NCI-H774 (cell line): ENCODE measurements around the gene FOXA2.
"Not testable (repeated sequence)": the region's sequence is repeated elsewhere in the genome, so short reads cannot be mapped to it uniquely, and the experiment has no call there.

ENCODE experiments used
- DNase-seq: peaks from one replicate; lab custom pipeline; 2025; lab: John Stamatoyannopoulos, UW

The FOXA2 gene

DNA sequence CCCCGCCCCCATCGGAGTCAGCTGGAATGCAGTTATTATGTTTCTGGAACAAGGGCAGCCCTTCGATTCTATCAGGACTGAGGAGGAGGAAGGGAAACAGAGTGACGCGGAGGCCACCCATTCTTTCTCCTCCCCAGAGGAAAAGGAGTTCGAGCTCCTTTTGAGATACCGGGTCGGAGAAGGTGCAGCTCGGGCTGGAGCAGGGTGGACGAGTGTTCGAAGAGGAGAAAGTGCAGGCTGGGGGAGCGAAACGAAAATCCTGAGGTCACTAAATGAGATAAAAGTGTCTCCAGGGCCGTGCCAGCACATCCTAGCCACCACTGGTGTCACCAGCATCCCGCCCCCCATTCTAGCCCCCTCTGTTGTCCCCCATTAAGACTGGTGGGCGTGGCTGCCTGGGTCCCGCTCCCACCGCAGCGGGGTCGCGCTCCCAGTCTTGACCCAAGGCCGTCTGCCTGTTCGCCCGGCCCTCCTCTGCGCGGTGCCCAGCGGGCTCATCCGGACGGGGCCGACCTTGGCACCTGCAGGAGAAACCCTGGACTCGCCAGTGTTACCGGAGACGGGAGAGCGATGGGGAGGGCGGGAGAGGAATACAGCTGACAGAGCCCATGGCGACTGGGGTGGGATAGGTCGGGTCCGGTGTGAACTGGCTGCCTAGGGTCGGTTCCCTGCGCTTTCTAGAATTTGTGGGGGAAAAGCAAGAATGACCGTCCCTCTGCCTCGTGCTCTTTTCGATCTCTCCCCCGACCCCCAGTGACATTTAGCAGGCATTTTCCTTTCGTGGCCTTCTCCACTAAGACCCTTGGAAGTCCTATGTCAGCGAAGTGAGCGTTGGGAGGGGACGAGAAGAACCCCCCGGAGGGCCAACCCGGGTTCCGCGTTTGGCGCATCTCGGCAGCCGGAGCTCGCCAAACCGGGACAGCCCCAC lies 16.2 kb downstream of the FOXA2 start:
- DNase-seq = no peak

DNA sequence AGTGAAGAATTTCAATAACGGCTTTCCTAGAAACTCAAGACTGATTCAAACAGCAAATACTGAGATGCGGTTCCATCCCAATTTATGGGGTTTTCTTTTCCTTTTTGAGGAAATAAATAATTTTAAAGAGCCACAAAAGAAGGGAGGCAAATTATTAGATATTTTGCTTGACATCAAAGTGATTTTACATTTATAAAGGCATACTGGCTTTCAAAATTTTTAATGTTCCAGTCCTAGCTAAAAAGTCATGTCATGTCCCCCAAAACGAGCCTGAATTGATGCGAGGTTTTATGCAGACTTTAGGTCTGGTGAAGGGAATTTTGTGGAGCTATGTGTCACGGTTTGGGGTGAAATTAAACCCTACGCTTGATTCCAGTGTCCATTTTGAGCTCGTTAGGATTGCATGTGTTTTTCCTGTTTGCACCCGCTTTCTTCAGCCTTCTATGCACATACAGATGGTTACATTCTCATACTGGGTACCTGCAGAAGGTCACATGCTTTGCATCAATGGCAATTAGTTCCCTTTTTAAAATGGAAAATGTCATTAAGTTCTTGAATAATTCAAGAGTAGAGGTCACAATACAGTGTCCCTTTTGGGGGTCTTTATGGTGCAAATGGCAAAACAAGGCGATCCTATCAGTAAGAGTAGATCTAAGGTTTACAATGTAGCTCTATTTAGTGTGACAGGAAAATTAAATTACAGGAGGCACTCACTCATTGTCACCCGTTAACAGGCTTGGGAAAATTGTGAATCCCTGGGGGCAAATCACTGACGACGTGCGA lies 17.3 kb downstream of the FOXA2 start:
- DNase-seq = no peak

DNA sequence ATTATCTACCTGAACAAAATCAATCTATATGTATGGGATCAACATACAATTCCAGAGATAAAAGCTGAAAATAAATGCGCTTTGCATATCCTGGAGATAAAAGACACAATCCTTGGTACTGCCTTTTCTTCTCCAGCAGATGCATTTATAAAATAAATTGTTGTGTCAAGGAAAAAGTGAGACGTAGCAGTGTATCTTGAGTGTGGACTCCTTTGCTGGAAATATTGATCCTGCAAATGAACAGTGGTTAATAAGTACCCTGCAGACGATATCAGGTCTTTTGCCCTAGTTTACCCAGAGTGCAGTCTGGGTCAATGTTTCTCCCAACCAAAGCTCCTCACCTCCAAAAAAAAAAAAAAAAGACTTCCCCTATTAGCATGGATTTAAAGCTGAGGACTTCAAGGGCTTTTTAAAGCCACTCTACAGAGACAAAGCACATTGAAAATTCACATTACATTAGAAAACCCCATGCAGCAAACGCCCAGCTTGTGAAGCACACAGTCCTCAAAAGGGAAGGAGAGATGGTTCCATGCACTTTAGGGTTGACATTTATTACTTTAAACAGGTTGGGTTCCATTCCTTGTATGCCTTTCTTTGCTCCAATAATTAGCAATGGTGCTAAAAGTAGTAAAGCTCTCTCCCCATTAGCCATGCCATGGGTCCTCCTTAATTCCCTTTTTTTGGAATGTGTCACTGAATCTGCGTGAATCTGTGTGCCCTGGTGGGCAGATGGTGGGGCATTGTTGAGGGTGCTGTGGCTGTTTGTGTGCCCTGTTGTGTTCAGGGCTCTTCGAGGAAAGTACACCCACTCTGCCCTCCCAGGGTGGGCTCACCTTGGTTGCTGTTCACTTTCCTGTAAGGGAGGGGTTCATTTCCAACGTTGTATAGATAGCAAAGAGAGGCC lies 21.1 kb downstream of the FOXA2 start:
- DNase-seq = no peak

DNA sequence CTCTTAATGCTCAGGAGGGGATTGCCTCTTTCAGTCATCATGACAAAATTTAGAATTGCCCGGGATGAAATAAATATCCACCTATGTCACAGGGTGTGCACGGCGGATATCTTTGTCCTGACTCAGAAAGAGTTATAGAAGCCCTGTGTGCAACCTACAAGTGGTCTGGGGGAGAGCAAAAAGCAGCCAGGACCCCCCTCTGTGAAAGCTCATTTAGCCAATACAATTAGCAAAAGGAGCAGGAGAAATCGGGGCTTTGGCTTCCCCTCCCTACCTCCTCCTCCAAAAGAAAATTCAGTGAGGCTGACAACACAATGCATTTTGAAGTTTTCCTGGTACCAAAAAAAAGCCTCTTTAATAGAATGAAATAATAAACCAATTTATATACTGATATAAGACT lies 21.8 kb downstream of the FOXA2 start:
- DNase-seq = no peak

DNA sequence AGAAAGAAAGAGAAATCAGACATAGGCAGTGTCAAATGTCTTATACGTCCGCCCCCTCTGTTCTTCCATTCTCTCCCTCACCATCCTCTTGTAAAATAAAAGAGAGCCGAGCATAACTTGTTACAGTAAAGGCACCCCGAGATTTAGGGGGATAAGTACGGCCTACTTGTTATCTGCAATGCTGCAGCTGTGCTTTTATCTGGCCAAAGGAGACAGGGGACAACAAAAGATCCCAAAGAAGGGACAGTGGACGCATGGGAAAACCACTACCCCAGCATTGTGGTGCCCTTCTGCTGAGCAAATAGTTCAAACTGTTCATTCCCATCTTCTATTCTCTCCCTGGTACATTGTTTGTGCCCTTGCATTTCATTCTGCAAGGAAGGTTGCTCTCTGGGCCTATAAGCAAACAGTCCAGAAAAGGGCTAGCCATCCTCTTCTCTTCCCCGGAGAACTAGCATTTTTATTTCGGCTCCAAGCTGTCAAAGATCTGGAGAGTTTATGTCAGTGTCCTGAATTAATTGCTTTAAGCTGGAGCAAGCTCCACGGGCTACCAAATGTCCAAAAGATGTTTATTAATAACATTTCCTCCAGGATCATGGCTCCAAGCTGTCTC lies 22.3 kb downstream of the FOXA2 start:
- no peak for DNase-seq

DNA sequence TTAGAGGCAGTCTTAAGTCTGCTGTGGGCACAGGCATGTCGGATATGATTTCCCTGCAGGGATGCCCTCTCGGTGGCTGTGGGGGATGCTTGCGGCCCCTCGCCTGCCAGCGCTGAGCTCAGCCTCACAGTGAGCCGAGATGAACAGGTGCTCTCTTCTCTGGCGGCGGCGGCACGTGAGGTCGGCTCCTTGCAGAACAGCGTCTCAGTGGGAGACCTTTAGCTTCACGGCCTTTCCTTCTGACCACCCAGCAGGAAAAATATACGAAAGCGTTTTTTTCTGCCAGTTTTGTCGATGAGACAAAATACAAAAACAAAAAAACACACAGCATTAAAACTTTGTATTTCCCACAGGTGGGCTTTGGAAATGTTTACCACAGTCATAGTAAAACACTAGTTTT lies 23.6 kb downstream of the FOXA2 start:
- no peak for DNase-seq

DNA sequence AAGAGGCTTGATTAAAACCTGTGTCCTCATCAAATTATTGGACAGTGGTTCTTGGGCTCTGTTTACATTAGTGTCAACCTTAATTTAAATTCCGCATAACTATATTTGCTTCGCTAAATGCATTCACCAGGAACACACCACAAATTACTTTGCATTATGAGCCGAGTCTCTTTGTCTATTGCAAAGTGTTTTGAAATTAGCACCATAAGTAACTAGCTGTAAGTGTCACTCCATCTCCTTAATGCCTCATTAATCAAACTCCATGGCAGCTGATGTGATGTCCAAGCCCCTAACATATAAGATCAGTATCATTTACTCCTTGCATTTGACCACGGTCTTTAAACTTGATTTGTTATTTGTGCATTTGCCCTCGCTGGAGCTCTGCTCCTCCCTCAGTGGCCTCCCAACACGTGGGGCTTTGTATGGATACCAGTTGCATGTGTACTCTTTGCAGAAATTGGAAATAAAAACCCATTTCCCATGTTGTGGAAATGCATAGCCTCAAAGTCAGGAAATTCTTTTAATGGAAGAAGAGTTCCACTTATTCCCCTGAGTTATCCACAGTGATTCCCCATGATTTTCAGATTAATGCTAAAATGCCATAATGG lies 24.6 kb downstream of the FOXA2 start:
- no peak for DNase-seq

DNA sequence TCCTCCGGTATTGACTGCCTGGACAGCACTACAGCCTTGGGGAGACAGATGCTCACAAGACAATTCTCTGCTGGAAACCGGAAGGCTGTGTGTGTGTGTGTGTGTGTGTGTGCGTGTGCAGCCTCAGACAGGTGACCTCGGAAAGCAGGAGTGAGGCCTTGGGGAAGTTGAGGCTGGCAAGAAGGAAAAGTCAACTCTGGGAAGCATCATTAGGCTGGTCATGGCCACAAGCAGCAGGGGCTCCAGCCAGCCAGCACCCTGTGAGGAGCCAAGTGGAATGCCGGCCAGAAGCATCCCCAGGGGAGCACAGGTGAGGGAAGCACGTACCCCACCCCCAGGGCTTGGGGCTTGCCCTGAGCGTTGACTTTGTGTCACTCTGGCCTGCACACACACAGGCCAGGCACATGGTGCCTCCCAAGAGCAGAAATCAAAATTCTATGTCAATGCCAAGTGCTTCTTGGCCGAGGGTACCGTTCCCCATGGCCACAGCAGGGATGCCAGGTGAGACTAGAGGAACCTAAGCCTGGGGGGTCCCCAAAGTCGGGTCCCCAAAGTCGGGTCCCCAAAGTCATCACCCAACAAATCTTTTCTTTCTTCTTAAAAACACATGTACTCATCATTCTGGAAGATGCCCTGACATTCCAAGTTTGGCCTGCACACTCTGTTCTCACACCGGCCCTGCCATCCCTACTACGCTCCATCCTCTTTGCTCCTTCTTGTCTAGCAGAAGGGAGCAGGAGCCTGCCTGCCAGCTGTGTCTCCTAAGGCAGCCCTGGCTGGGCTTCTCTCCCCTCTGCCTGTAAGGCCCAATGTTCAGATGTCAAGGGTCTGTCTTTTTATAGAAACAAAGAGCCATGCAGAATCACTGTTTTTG lies 26.7 kb downstream of the FOXA2 start:
- DNase-seq = no peak

DNA sequence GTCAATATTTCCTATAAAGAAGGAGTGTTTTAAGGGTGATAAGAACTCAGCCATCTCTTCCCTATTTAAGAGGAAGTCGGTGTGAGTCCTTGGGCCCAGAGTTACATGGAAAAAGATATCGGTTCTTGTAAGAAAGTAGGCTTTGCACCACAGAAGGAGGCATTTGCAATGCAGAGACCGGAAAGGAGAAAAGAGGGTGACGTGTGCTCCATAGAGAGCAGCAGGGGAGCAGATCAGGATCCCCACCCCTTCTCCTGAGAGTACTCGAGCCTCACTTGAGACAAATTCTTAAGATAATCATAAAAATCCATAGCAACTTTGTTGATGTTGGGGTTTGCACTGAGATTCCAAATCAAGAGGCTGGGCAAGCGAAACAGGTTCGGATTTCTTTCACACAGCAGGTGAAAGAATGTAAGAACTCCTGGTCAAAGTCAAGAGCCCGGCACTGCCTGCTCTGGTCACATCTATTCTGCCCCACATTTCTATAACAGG lies 27.8 kb downstream of the FOXA2 start:
- DNase-seq = no peak

DNA sequence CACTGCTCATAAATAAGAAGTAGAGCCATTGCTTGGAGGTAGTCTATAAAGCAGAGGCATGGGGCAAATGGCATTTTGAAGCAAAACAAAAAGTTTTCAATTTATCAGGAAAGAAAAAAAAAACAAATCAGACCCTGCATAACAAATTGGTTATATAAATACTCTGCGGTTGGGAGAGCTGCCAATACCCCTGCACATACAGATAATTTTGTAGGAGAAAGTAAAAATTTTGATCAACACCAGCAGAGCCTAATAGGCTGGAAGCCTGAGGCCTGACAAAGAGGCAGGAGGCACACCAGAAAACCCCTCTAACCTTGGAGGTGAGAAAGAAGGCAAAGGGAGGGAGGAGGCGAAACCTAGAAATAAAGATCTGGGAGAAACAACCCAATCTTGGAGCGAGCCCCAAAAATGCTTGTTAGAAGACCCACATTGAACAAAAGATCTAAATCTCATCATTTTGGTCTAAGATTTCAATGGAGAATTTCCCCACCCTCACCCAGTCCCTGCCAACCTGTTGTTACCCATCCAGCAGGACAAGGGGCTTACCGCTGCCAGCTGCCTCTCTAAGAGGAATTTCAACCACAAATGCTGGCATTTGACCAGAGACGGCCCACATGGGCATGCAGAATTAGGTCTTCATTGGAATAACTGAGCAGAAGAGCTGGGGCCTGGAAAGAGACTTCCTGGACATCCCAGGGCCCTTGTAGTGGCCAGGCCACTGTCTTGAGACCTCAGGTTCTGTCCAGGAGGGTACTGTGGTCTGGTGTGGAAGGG lies 28.4 kb downstream of the FOXA2 start:
- no peak for DNase-seq

DNA sequence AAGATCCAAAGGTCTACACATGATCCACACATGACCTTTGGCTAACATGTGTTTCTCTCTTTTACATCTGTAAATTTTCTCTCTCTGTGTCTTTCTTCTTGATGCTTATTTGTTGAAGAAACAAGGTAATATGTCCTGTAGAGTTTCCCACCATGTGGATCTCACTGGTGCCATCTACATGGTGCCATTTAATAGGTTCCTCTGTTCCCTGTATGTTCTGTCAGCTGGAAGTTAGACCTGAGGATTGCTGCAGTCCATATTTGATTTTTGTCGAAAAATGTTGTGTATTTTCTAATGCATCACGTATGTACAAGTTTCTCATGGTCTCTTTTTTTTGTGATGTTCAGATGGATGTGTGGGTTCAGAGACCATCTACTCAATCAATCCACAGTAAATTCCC lies 30.0 kb downstream of the FOXA2 start:
- no peak for DNase-seq

DNA sequence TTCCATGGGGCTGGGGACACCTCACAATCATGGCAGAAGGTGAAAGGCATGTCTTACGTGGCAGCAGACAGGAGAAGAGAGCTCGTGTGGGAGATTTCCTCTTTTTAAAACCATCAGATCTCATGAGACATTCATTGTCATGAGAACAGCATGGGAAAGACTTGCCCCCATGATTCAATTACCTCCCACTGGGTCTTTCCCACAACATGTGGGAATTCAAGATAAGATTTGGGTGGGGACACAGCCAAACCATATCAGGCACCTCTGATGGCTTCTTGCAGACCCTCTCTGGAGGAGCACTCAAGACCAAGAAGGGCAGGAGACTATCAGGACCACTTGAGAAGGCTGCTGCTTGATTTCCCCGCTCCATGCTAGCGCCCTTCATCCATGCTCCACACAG lies 33.9 kb downstream of the FOXA2 start:
- not testable (repeated sequence) for DNase-seq

DNA sequence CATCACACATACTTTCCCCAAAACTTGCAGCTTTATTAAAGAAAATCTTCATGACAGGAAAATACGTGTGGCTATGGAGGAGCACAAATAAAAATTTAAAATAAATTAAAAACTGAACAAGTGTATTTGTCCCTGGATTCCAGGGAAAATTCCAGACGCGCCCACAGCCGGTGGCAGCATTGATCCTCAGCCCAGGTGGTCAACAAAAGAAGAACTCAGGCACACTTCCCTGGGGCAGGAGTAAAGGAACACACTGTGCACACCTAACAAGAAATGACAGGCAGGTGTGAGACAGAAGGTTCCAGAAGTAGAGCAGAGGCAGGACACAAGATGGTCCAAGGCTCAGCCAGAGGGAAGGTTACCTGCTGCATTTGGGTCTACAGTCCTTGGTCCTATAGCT lies 36.3 kb downstream of the FOXA2 start:
- no peak for DNase-seq

DNA sequence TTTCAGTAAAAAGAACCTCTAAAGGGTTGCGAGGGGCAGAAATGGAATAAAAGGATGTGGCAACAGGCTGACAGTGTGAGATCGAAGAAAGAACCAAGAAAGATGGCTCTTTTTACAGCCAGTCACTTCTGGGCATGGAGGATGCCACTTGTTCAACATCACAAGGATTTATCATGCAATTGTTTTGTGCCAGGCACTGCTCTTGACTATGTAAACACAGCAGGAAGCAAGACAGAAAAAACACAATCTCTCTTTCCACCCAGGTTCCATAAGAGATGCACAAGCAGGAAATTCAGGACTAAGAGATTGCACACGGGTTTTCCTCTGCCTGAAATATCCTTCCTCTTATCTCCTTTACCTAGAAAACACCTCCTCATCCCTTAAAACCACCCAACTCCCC lies 38.0 kb downstream of the FOXA2 start:
- DNase-seq = no peak

DNA sequence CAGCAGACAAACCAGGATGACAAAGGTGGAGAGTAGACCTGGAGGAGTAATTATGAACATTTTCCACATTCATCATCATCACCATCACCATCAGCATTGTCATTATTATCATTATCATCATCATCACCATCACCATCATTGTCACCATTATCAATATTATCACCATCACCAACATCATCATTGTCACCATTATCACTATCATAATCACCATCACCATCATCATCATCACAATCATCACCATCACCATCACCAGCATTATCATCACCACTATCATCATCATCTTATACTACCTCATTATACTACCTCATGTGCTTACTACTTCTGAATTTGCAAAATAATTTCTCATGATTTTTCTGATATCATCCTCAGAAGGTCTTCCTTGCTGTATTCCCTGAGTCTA lies 39.3 kb downstream of the FOXA2 start:
- no peak for DNase-seq

DNA sequence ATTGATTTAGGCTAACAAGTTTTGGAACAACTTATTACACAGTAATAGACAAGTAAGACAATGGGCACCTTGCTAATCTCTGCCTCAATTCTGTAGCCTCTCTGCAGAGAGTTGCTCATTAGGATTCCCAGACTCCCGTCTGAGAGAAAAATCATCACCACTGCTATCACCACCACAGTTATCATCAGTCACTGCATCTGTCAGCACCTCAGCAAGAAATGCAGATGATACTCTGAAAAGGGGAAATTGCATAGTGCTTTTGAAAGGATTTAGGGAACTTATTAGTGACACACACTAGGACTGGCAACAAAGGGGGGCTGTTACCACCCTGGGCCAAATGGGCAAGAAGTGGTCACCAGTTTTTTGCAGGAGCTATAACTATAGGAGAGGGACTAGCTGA lies 39.9 kb downstream of the FOXA2 start:
- no peak for DNase-seq

DNA sequence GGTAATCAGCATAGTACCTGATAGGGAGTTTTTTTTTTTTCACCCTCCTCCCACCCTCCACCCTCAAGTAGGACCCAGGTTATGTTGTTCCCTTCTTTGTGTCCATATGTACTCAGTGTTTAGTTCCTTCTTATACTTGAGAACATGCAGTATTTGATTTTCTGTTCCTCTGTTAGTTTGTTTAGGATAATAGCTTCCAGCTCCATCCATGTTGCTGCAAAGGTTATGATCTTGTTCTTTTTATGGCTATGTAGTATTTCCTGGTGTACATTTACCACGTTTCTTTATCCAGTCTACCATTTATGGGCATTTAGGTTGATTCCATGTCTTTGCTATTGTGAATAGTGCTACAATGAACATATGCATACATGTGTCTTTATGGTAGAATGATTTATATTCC lies 41.9 kb downstream of the FOXA2 start:
- DNase-seq = no peak

DNA sequence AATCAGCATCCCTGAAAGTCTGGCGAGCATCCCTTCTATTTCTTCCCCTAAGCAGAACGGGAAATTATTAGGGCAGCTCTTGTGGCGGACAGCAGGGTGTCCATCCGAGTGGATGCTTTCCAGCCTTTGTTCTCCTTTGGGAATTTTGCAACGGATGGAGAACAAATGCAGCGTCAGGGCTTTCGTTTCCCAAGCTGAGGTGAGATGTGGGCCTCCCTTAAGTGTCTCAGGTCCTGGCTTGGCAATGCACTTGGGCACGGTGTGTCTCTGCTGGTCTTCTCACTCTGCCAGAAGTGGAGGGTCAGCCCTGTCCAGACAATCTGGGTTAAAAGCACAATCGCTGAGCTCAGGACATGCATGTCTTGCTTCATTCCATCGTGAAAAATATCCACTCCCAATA lies 43.5 kb downstream of the FOXA2 start:
- DNase-seq = no peak

DNA sequence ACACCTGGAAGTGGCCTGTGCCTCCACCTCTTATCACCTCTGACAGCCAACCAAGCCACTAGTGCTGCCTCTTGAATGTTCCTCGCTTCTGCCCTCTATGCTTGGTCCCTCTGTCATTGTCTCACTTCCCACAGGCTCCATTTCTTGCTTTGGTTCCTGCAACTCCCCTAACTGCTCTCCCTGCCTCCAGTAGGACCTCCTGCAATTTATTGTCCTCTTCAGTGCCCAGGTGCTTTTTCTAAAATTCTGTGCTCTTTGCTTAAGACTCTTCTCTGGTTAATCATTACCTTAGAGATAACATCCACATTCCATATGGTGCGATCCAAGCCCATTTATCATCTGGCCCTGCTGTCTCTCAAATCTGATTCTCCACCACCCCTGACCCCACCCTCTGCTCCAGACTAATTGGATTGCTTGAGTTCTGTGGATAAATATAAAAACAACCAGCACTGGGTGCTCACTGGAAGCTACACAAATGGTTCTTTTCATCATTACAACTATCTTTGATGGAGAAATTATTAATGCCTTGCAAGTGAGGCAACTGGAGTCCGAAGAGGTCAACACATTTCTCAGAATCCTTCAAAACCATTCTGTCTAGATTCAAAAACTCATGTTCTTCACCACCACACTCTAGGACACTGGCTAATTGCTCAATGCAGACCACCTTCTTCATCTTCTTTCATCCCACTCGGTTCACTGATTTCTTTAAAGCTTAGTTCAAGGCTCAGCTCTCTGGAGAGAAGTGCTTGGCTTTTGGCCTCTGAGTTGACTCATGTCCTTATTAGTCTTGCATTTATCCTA lies 47.2 kb downstream of the FOXA2 start:
- DNase-seq = no peak
